ENCODE results near the gene IQGAP2.

IQGAP2 gene

GRCh38 chr5:76479973-76480667 is 77.0 kb downstream of the IQGAP2 start:
- DNase-seq (ENCODE audit: extremely low read depth, insufficient read length) = no peak
- H3K27me3 ChIP-seq (replicated peaks; ENCODE audit: control insufficient read depth, insufficient read depth, low read length) = no peaks in the 10 kb centered on the region
- no peak overlapping the region for H3K4me3 ChIP-seq (replicated peaks; ENCODE audit: low read depth, low read length)
- no peaks in the 10 kb centered on the region for H3K36me3 ChIP-seq (ENCODE audit: control insufficient read depth, insufficient read depth, low read length)
- no peak for TF ChIP-seq CTCF (IDR thresholded peaks at IDR 0.05; ENCODE audit: insufficient read depth, low read length, poor library complexity, severe bottlenecking)

GRCh38 chr5:76482984-76483383 is 79.9 kb downstream of the IQGAP2 start:
- Histone ChIP-seq H3K4me3 (replicated peaks; ENCODE audit: low read depth, low read length) (no peak overlapping the region), H3K27me3 (replicated peaks; ENCODE audit: control insufficient read depth, insufficient read depth, low read length) (no peaks in the 10 kb centered on the region), H3K36me3 (ENCODE audit: control insufficient read depth, insufficient read depth, low read length) (no peaks in the 10 kb centered on the region)
- DNase-seq (ENCODE audit: extremely low read depth, insufficient read length) = no peak
- no peak for TF ChIP-seq CTCF (IDR thresholded peaks at IDR 0.05; ENCODE audit: insufficient read depth, low read length, poor library complexity, severe bottlenecking)

GRCh38 chr5:76483433-76483832 is 80.3 kb downstream of the IQGAP2 start:
- DNase-seq (ENCODE audit: extremely low read depth, insufficient read length) = no peak
- H3K27me3 ChIP-seq (replicated peaks; ENCODE audit: control insufficient read depth, insufficient read depth, low read length) = no peaks in the 10 kb centered on the region

DNA sequence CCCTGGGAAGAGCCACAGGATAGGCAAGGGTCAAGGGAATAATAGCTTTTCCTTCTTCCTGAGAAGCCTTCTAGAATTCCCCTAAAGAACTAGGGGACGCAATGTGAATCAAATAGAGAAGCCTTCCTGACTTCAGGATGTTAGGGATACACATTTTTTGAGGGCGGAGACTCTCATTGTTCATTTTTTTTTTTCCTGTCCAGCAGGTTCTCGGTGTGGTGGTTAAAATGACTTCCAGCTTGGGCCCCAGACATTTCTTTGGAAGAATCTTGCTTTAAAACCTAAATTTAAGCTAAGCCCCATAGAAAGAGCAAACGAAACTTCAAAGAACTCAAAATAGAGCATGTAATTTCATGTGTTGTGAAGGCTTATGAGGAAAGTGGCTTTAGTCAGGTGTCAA is 80.8 kb downstream of the IQGAP2 start:
- Histone ChIP-seq H3K27me3 (replicated peaks; ENCODE audit: control insufficient read depth, insufficient read depth, low read length) (no peaks in the 10 kb centered on the region), H3K4me3 (replicated peaks; ENCODE audit: low read depth, low read length) (no peak overlapping the region), H3K36me3 (ENCODE audit: control insufficient read depth, insufficient read depth, low read length) (no peaks in the 10 kb centered on the region)
- TF ChIP-seq CTCF (IDR thresholded peaks at IDR 0.05; ENCODE audit: insufficient read depth, low read length, poor library complexity, severe bottlenecking) = no peak
- no peak for DNase-seq (ENCODE audit: extremely low read depth, insufficient read length)

More at GRCh38 chr5:76483433-76483832, 80.3 kb downstream of the IQGAP2 start:
- no peak overlapping the region for H3K4me3 ChIP-seq (replicated peaks; ENCODE audit: low read depth, low read length)
- no peaks in the 10 kb centered on the region for H3K36me3 ChIP-seq (ENCODE audit: control insufficient read depth, insufficient read depth, low read length)
- TF ChIP-seq CTCF (IDR thresholded peaks at IDR 0.05; ENCODE audit: insufficient read depth, low read length, poor library complexity, severe bottlenecking) = no peak

DNA sequence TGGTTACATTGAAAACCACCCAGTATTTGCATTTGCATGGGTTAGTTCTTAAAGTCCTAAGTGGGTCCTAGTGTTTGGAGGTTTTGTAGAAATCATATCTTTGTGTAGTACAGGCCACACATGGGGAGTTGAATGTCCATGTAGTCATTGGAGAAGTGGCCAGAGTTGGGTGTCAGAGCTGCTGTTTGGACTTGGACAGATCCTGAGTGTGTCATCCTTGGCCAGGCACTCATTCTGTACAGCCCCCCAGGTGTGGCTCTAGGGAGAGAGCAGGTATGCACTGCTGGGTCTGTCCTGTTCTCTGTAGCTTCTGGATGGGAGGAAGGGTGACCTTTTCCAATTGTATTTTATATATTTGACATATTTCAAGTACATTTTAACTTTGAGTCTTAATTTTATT is 82.4 kb downstream of the IQGAP2 start:
- TF ChIP-seq CTCF (IDR thresholded peaks at IDR 0.05; ENCODE audit: insufficient read depth, low read length, poor library complexity, severe bottlenecking) = no peak
- no peak overlapping the region for H3K4me3 ChIP-seq (replicated peaks; ENCODE audit: low read depth, low read length)
- DNase-seq (ENCODE audit: extremely low read depth, insufficient read length) = no peak
- H3K36me3 ChIP-seq (ENCODE audit: control insufficient read depth, insufficient read depth, low read length) = no peaks in the 10 kb centered on the region
- no peaks in the 10 kb centered on the region for H3K27me3 ChIP-seq (replicated peaks; ENCODE audit: control insufficient read depth, insufficient read depth, low read length)

DNA sequence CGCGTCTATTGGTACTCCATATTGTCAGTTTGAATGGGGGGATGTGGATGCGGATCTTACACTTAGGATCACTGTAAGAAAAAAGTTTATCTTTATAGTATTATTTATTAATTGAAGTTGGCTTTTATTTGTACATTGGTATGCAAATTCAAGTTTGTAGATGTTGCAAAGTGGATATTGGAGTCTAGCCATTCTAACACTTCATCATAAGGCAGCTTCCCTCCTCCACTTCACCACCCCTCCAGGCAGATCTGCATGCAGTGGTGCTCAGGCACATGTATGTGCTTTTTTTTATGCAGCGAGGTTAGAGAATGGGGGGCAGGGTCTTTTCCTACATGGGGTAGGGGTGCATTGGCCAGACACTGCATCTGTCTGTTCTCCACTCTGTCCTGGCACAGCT is 84.3 kb downstream of the IQGAP2 start:
- no peak for DNase-seq (ENCODE audit: extremely low read depth, insufficient read length)
- Histone ChIP-seq H3K36me3 (ENCODE audit: control insufficient read depth, insufficient read depth, low read length) (no peaks in the 10 kb centered on the region), H3K27me3 (replicated peaks; ENCODE audit: control insufficient read depth, insufficient read depth, low read length) (no peaks in the 10 kb centered on the region), H3K4me3 (replicated peaks; ENCODE audit: low read depth, low read length) (no peak overlapping the region)
- no peak for TF ChIP-seq CTCF (IDR thresholded peaks at IDR 0.05; ENCODE audit: insufficient read depth, low read length, poor library complexity, severe bottlenecking)

Data from GM06990 (cell line).